Subcutaneous abdominal adipose tissue (tissue), 5 donors: ENCODE measurements around the gene RNF213.
"Not testable (repeated sequence)": the region's sequence is repeated elsewhere in the genome, so short reads cannot be mapped to it uniquely, and the experiment has no call there.

ENCODE experiments used
- H3K27ac ChIP-seq: one replicate; pipeline ENCODE4 v1.7.0; 2013; ENCODE audit warnings: low read depth, mild to moderate bottlenecking, inconsistent platforms, low read length, moderate library complexity
- H3K27me3 ChIP-seq, 5 donors: one replicate each; pipeline ENCODE4 v1.7.0; 2013; ENCODE audit warnings: low read length in 5 of 5, inconsistent platforms in 1 of 5; ENCODE audit not compliant: control insufficient read depth in 5 of 5, insufficient read depth in 4 of 5
- H3K36me3 ChIP-seq, 5 donors: one replicate each; pipeline ENCODE4 v1.7.0; 2013; ENCODE audit warnings: low read length in 5 of 5; ENCODE audit not compliant: control insufficient read depth in 5 of 5, insufficient read depth in 5 of 5
- H3K4me1 ChIP-seq, 5 donors: one replicate each; pipeline ENCODE4 v1.7.0; 2013; ENCODE audit warnings: low read length in 5 of 5, mild to moderate bottlenecking in 3 of 5, moderate library complexity in 1 of 5; ENCODE audit not compliant: control insufficient read depth in 5 of 5, insufficient read depth in 5 of 5
- H3K4me3 ChIP-seq, 5 donors: one replicate each; pipeline ENCODE4 v1.7.0; 2013; ENCODE audit warnings: low read length in 5 of 5, low read depth in 1 of 5
- H3K9ac ChIP-seq, 5 donors: one replicate each; pipeline ENCODE4 v1.7.0; 2013; ENCODE audit warnings: low read length in 5 of 5, mild to moderate bottlenecking in 4 of 5, moderate library complexity in 3 of 5
- H3K9me3 ChIP-seq, 5 donors: one replicate each; pipeline ENCODE4 v1.7.0; 2013; ENCODE audit warnings: low read length in 5 of 5; ENCODE audit not compliant: control insufficient read depth in 5 of 5
- donor health status: healthy.
- donor health status: healthy.
- donor health status: healthy.
- donor health status: healthy.
- donor health status: healthy.

RNF213 gene

DNA sequence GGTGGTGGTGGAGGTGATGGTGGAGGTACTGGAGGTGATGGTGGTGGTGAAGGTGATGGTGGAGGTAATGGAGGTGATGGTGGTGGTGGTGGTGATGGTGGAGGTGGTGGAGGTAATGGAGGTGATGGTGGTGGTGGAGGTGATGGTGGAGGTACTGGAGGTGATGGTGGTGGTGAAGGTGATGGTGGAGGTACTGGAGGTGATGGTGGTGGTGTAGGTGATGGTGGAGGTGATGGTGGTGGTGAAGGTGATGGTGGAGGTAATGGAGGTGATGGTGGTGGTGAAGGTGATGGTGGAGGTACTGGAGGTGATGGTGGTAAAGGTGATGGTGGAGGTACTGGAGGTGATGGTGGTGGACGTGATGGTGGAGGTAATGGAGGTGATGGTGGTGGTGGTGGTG is 53.3 kb downstream of the RNF213 start:
- not testable (repeated sequence) for H3K9me3 ChIP-seq, H3K9ac ChIP-seq, H3K27me3 ChIP-seq, H3K4me3 ChIP-seq, H3K27ac ChIP-seq
- peaks cover 0 to 79% (median 64%) of the 10 kb centered on the region in 5 donors for H3K36me3 ChIP-seq
- peaks cover 0 to 11% (median 8%) of the 10 kb centered on the region in 5 donors for H3K4me1 ChIP-seq

DNA sequence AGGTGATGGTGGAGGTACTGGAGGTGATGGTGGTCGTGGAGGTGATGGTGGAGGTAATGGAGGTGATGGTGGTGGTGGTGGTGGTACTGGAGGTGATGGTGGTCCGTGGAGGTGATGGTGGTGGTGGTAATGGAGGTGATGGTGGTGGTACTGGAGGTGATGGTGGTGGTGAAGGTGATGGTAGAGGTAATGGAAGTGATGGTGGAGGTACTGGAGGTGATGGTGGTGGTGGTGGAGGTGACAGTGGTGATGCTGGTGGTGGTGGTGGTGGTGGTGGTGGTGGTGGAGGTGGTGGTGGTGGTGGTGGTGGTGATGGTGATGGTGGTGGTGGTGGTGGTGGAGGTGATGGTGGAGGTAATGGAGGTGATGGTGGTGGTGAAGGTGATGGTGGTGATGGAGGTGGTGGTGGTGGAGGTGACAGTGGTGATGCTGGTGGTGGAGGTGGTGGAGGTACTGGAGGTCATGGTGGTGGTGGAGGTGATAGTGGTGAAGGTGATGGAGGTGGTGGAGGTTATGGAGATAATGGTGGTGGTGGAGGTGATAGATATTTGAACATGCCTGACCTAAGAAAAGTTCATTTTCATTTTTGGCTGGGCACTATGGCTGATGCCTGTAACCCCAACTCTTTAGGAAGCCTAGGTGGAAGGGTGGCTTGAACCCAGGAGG is 55.0 kb downstream of the RNF213 start:
- no peaks in the 10 kb centered on the region for H3K9me3 ChIP-seq
- peaks cover 0 to 11% (median 8%) of the 10 kb centered on the region in 5 donors for H3K4me1 ChIP-seq
- no peak overlapping the region for H3K9ac ChIP-seq
- H3K27me3 ChIP-seq: no peaks in the 10 kb centered on the region
- no peak overlapping the region for H3K27ac ChIP-seq
- peaks cover 4 to 80% (median 66%) of the 10 kb centered on the region in 5 donors for H3K36me3 ChIP-seq
- H3K4me3 ChIP-seq: no peak overlapping the region

DNA sequence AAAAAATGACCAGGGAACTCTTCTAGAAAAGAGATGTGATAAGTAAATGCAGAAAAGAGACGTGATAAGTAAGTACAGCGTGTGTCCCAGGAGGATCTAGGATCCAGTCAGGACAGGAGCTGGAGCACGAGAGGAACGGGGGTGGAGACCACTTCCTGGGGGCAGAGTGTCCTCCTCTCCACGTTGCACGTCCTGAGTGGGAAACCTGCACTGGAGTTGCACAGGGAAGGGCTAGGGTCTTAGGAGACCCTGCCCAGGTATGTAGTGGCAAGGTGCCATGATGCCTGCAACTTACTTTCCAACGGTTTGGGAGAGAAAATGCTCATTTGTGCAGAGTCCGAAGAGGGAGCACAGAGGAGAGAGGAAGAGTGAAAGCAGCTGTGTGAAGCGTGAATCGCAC is 55.8 kb downstream of the RNF213 start:
- Histone ChIP-seq H3K27me3 (no peaks in the 10 kb centered on the region), H3K36me3 (peaks cover 6 to 80% (median 64%) of the 10 kb centered on the region in 5 donors), H3K4me1 (peaks cover 0 to 11% (median 8%) of the 10 kb centered on the region in 5 donors), H3K27ac (no peak overlapping the region), H3K4me3 (no peak overlapping the region), H3K9me3 (no peaks in the 10 kb centered on the region), H3K9ac (no peak overlapping the region)

DNA sequence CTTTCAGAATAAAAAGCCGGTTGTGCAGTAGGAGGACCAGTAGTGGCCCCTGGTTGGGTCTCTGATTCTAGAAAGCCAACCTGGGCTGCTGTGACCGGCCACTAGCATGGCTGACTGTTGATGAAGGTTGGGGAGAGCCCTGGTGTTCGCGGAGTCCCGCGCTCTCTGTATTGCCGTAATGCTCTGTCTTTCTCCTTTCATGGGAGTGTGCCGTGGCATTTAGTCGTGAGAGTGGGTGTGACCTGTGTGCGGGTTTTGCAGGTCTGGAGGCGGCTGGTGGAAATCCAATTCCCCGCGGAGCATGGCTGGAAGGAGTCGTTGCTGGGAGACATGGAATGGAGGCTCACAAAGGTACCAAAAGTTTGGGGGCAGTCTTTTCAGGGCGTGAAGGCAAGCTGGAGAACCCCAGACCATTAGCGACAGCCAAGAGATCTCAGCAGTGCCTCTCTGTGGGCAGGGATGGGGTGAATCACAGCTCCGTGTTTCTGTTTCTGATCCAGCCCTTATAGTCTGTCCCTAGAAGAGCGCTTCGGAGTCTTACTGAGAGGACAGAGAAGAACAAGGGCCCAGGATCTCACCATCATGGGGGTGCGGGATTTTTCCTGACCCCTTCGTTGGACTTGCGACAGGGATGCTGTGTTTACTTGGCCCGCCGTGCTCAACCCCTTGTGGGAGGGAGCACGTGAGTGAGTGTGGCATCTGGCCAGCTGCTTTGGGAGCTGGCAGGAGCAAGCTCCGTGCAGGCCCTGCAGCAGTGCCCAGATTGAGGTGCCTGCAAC is 56.5 kb downstream of the RNF213 start:
- Histone ChIP-seq H3K4me1 (peaks cover 0 to 11% (median 8%) of the 10 kb centered on the region in 5 donors), H3K9ac (no peak overlapping the region), H3K36me3 (peaks cover 6 to 79% (median 66%) of the 10 kb centered on the region in 5 donors), H3K9me3 (no peaks in the 10 kb centered on the region), H3K27ac (no peak overlapping the region), H3K4me3 (no peak overlapping the region), H3K27me3 (no peaks in the 10 kb centered on the region)

DNA sequence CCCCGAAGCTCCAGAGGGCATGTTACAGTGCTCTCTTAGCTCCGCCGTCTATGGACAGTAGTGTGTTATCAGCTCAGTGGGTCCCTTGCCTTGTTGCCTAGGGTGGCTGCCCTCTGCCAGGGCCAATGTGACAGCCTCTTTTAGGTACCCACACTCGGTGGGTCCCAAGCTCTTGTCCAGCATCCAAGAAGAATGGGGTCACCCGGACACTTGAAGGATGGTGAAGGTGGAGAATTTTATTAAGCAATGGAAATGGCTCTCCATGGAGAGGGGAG is 57.0 kb downstream of the RNF213 start:
- H3K27ac ChIP-seq: no peak overlapping the region
- H3K36me3 ChIP-seq: peaks cover 6 to 81% (median 64%) of the 10 kb centered on the region in 5 donors
- H3K27me3 ChIP-seq: no peaks in the 10 kb centered on the region
- no peak overlapping the region for H3K9ac ChIP-seq
- H3K9me3 ChIP-seq: no peaks in the 10 kb centered on the region
- H3K4me1 ChIP-seq: peaks cover 0 to 11% (median 8%) of the 10 kb centered on the region in 5 donors
- no peak overlapping the region for H3K4me3 ChIP-seq

DNA sequence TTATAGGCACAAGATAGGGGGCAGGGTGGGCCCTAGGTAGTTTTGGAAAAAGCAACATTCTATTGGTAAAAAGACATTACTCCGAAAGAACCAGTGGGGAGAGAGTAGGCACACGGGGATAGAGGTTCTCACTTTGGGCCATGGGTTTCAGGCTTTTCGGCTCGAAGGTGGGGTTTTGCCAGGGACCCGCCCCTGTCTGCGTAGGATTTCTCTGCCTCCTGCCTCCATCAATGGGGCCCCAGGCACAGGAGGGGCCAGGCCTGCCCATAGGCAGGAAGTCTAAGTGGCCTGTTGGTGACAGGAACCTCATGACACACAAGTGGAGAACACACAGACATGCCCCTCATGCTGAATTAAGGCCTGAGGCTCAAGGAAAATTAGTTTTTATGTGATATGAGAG is 57.5 kb downstream of the RNF213 start:
- H3K27me3 ChIP-seq: no peaks in the 10 kb centered on the region
- no peaks in the 10 kb centered on the region for H3K9me3 ChIP-seq
- H3K27ac ChIP-seq: no peak overlapping the region
- peaks cover 11 to 81% (median 58%) of the 10 kb centered on the region in 5 donors for H3K36me3 ChIP-seq
- no peak overlapping the region for H3K4me3 ChIP-seq
- H3K9ac ChIP-seq: no peak overlapping the region
- peaks cover 0 to 11% (median 8%) of the 10 kb centered on the region in 5 donors for H3K4me1 ChIP-seq

DNA sequence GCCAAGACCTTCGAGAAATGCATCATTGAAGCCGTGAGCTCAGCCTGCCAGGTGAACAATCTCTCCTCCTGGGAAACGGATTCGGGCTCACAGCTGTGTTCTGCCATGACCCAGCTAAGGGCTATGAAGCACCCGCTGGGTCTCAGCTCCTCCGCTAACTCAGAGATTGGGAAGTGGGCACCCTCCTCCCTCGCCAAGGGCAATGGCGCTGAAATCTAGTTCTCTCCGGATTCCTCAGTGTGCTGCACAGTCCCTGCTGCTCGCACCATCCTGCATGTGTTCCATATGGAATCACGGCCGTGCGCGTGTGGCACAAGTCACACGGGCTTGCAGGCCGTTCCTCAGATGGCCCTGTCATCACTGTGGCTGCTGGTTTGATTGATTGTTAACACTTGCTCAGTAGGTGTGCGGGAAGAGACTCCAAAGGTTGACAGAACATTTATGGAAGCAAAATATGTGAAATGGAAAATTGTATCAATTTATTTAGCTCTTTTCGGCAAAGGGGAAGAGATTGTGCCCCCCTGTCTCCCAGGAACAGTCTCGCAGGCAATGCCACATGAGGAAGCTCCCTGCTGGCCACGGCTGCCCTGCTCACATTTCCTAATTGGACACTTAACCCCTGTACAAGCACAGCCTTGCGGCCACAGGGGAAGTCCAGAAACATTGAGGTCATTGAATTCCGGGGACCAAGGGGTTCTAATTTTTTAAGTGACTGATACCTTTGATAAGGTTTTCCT is 58.8 kb downstream of the RNF213 start:
- H3K9ac ChIP-seq: no peak overlapping the region
- H3K4me3 ChIP-seq: no peak overlapping the region
- H3K9me3 ChIP-seq: no peaks in the 10 kb centered on the region
- H3K27ac ChIP-seq: no peak overlapping the region
- H3K27me3 ChIP-seq: no peaks in the 10 kb centered on the region
- H3K4me1 ChIP-seq: peaks cover 0 to 11% (median 8%) of the 10 kb centered on the region in 5 donors
- H3K36me3 ChIP-seq: peaks cover 13 to 84% (median 58%) of the 10 kb centered on the region in 5 donors

DNA sequence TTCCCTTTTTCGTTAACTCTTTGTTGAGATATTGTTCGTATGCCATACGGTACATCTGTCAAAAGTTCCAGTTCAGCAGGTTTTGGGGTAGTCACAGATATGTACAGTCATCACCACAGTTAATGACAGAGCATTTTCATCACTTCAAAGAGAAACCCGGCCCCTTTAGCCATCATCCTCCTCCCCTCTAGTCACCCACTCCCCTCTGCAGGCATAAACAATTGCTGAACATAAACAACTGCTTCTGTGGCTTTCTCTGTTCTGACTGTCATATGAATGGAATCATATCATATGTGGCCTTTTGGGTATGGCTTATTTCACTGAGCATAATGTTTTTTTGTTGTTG is 59.3 kb downstream of the RNF213 start:
- Histone ChIP-seq H3K36me3 (peaks cover 13 to 89% (median 61%) of the 10 kb centered on the region in 5 donors), H3K4me1 (peaks cover 0 to 11% (median 8%) of the 10 kb centered on the region in 5 donors), H3K27me3 (no peaks in the 10 kb centered on the region), H3K27ac (no peak overlapping the region), H3K4me3 (no peak overlapping the region), H3K9me3 (no peaks in the 10 kb centered on the region), H3K9ac (no peak overlapping the region)

DNA sequence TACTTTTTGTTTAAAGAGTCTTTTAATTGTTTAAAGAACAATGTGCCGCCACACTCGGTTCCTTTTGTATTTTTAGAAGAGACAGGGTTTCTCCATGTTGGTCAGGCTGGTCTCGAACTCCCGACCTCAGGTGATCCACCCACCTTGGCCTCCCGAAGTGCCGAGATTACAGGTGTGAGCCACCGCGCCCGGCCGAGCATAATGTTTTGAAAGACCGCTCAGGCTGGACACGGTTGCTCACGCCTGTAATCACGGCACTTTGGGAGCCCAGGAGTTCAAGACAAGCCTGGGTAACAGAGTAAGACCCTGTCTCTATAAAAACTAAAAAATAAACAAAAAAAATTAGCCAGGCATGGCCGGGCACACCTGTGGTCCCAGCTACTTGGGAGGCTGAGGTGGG is 59.8 kb downstream of the RNF213 start:
- Histone ChIP-seq H3K4me1 (peaks cover 0 to 11% (median 8%) of the 10 kb centered on the region in 5 donors), H3K36me3 (peaks cover 16 to 92% (median 65%) of the 10 kb centered on the region in 5 donors), H3K9ac (no peak overlapping the region), H3K27me3 (no peaks in the 10 kb centered on the region), H3K27ac (no peak overlapping the region), H3K4me3 (no peak overlapping the region), H3K9me3 (no peaks in the 10 kb centered on the region)

DNA sequence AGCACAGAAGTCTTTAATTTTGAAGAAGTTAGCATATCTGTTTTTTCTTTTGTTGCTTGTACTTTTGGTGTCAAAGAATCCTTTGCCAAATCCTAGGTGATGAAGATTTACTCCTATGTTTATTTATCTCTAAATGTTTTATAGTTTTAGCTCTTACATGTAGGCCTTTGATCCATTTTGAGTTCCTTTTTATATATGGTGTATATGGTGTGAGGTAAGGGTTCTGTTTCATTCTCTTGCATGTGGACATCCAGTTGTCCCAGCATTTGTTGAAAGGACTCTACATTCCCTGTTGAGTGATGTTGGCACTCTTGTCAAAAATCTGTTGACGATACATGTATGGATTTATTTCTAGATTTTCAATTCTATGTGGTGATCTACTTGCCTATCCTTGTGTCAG is 62.2 kb downstream of the RNF213 start:
- Histone ChIP-seq H3K36me3 (peaks cover 20 to 90% (median 65%) of the 10 kb centered on the region in 5 donors), H3K27me3 (no peaks in the 10 kb centered on the region), H3K4me1 (no peaks in the 10 kb centered on the region), H3K9me3 (no peaks in the 10 kb centered on the region), H3K27ac (no peak overlapping the region), H3K4me3 (no peak overlapping the region), H3K9ac (no peak overlapping the region)
